GM23338 (cell line): ENCODE measurements around the gene NTM. TPM values are rescaled to one million over a fixed set of nuclear protein-coding genes. Genes with fewer than 3 reads are reported as not detected.

Experiments used
- ATAC-seq: fragments of 200-7000 bp; cut with Tn5 transposase; 3 replicates; pipeline ENCODE4 v1.9.1; 2020
- DNase-seq: peaks from one replicate; pipeline ENCODE4 v3.0.0-alpha.2; 2015; ENCODE audit warnings: low spot score
- H2AFZ ChIP-seq: fragments of 200-600 bp; sonication (generic); 2 replicates; pipeline ENCODE4 v1.8.0; 2016; ENCODE audit warnings: antibody characterized with exemption, mild to moderate bottlenecking, moderate library complexity
- H3F3A ChIP-seq: fragments of 200-600 bp; sonication (generic); replicated peaks from 2 replicates; pipeline ENCODE4 v1.8.0; 2017; ENCODE audit warnings: antibody characterized with exemption, mixed run types, low read depth
- H3K27ac ChIP-seq: fragments of 200-600 bp; sonication (generic); 2 replicates; pipeline ENCODE4 v1.6.1; 2016; ENCODE audit warnings: low read depth
- H3K27me3 ChIP-seq: fragments of 200-600 bp; sonication (generic); 2 replicates; pipeline ENCODE4 v1.8.0; 2016; ENCODE audit warnings: mild to moderate bottlenecking, mixed run types, moderate library complexity; ENCODE audit not compliant: insufficient read depth
- H3K36me3 ChIP-seq: fragments of 200-600 bp; sonication (generic); 2 replicates; pipeline ENCODE4 v1.8.0; 2016; ENCODE audit warnings: mild to moderate bottlenecking; ENCODE audit not compliant: insufficient read depth
- H3K4me1 ChIP-seq: fragments of 200-600 bp; sonication (generic); 2 replicates; pipeline ENCODE4 v1.8.0; 2016; ENCODE audit warnings: mild to moderate bottlenecking, moderate library complexity; ENCODE audit not compliant: insufficient read depth
- H3K4me2 ChIP-seq: fragments of 200-600 bp; sonication (generic); 2 replicates; pipeline ENCODE4 v1.7.1; 2017; ENCODE audit warnings: mixed run types
- H3K4me3 ChIP-seq: fragments of 200-600 bp; sonication (generic); 2 replicates; pipeline ENCODE4 v1.6.1; 2016; ENCODE audit warnings: mixed run types
- H3K79me2 ChIP-seq: fragments of 200-600 bp; sonication (generic); replicated peaks from 2 replicates; pipeline ENCODE4 v1.8.0; 2017; ENCODE audit warnings: mild to moderate bottlenecking; ENCODE audit not compliant: insufficient read depth
- H3K9me2 ChIP-seq: fragments of 200-600 bp; sonication (generic); 2 replicates; pipeline ENCODE4 v1.8.0; 2017; ENCODE audit not compliant: insufficient read depth
- H4K20me1 ChIP-seq: fragments of 200-600 bp; sonication (generic); replicated peaks from 2 replicates; pipeline ENCODE4 v1.8.0; 2017; ENCODE audit warnings: mild to moderate bottlenecking; ENCODE audit not compliant: insufficient read depth
- H3K27ac Mint-ChIP-seq: 2 replicates; pipeline ENCODE4 v1.8.0; 2020; ENCODE audit warnings: inconsistent platforms, mild to moderate bottlenecking, moderate library complexity, mixed read lengths
- H3K27me3 Mint-ChIP-seq: 3 replicates; pipeline ENCODE4 v1.8.0; 2022; ENCODE audit warnings: low read depth, mild to moderate bottlenecking, moderate library complexity, mixed read lengths, inconsistent platforms; ENCODE audit not compliant: insufficient read depth, poor library complexity
- H3K36me3 Mint-ChIP-seq: 3 replicates; pipeline ENCODE4 v1.8.0; 2021; ENCODE audit warnings: low read depth, mild to moderate bottlenecking, inconsistent platforms, moderate library complexity, mixed read lengths
- H3K4me1 Mint-ChIP-seq: 3 replicates; pipeline ENCODE4 v1.8.0; 2020; ENCODE audit warnings: mild to moderate bottlenecking, inconsistent platforms, mixed read lengths
- H3K4me3 Mint-ChIP-seq: 3 replicates; pipeline ENCODE4 v1.8.0; 2021; ENCODE audit warnings: moderate library complexity, mild to moderate bottlenecking, inconsistent platforms, mixed read lengths
- H3K9me3 Mint-ChIP-seq: 3 replicates; pipeline ENCODE4 v1.8.0; 2020; ENCODE audit warnings: moderate library complexity, mild to moderate bottlenecking, inconsistent platforms, mixed read lengths
- CREB1 ChIP-seq: fragments of 250-450 bp; sonication (Bioruptor Pico); IDR thresholded peaks from 2 replicates; pipeline ENCODE4 v1.5.0; 2020; ENCODE audit warnings: low read depth, mild to moderate bottlenecking, moderate library complexity
- CTCF ChIP-seq, 2 experiments: fragments of 200-600 bp in 1 of 2; sonication (generic) in 1 of 2; conservative IDR thresholded peaks; 2 replicates each; pipeline versions ENCODE4 v1.5.1 to v1.6.1; 2016 to 2017; ENCODE audit warnings: antibody characterized with exemption in 2 of 2, low read depth in 2 of 2, mild to moderate bottlenecking in 2 of 2, moderate library complexity in 1 of 2
- ETS1 ChIP-seq: IDR thresholded peaks from 2 replicates; pipeline ENCODE4 v1.6.1; 2016; ENCODE audit warnings: antibody characterized with exemption
- EZH2 ChIP-seq: fragments of 200-600 bp; sonication (generic); IDR thresholded peaks from one replicate; pipeline ENCODE4 v1.8.0; 2017; ENCODE audit warnings: antibody characterized with exemption, mild to moderate bottlenecking, low read depth; ENCODE audit not compliant: unreplicated experiment
- EZH2phosphoT487 ChIP-seq: fragments of 200-600 bp; sonication (generic); IDR thresholded peaks from one replicate; pipeline ENCODE4 v1.8.1; 2018; ENCODE audit warnings: antibody characterized with exemption; ENCODE audit not compliant: unreplicated experiment
- JUNB ChIP-seq: IDR thresholded peaks from one replicate; pipeline ENCODE4 v1.6.1; 2016; ENCODE audit warnings: antibody characterized with exemption; ENCODE audit not compliant: unreplicated experiment
- NANOG ChIP-seq: IDR thresholded peaks from 2 replicates; pipeline ENCODE4 v1.6.1; 2016; ENCODE audit warnings: antibody characterized with exemption, borderline replicate concordance
- POLR2AphosphoS5 ChIP-seq: IDR thresholded peaks from 2 replicates; pipeline ENCODE4 v1.6.1; 2016; ENCODE audit warnings: antibody characterized with exemption, low read depth
- STAT1 ChIP-seq: IDR thresholded peaks from one replicate; pipeline ENCODE4 v1.6.1; 2016; ENCODE audit warnings: antibody characterized with exemption; ENCODE audit not compliant: unreplicated experiment
- ZNF114 ChIP-seq: fragments of 250-450 bp; sonication (Bioruptor Pico); IDR thresholded peaks from 2 replicates; pipeline ENCODE4 v1.5.0; 2020; ENCODE audit warnings: mild to moderate bottlenecking, moderate library complexity
- ZNF331 ChIP-seq: fragments of 250-450 bp; sonication (Bioruptor Pico); IDR thresholded peaks from 2 replicates; pipeline ENCODE4 v1.5.0; 2020; ENCODE audit warnings: low read depth, mild to moderate bottlenecking, moderate library complexity
- ZNF462 ChIP-seq: fragments of 250-450 bp; sonication (Bioruptor Pico); IDR thresholded peaks from 2 replicates; pipeline ENCODE4 v1.5.0; 2020; ENCODE audit warnings: mild to moderate bottlenecking, moderate library complexity
- polyA plus RNA-seq: library from polyadenylated mRNA; unstranded; fragments of >200 nt; fragmentation: Nextera tagmentation; extraction: Ambion mirVana; gene quantifications from 2 replicates; pipeline ENCODE4 v1.2.1, GENCODE V29; 2016
- total RNA-seq: library from RNA; depleted of rRNA; stranded (reverse); fragments of >200 nt; shearing (Covaris generic); gene quantifications from 2 replicates; pipeline ENCODE4 v1.2.3, GENCODE V29; 2014

NTM gene
- total and polyA plus RNA-seq, 2 experiments from 2014 or later = 10.6 to 14.6 TPM

DNA sequence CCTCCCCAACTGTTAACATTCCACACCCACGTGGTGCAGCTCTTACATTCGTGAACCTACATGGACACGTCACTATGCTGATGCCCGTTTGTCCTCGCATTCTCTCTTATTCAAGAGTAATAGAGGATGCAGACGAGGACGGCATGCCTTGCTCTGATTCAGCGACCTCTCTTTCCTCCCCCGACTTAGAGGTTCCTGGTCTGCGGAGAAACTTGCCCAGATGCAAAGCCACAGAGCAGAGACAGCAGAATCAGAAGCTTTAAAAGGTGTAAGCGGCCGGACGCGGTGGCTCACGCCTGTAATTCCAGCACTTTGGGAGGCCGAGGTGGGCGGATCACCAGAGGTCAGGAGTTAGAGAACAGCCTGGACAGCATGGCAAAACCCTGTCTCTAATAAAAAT is 288.0 kb downstream of the NTM start:
- no peaks in the 10 kb centered on the region for H4K20me1 ChIP-seq
- no peak overlapping the region for H3K4me3 ChIP-seq
- Mint-ChIP-seq H3K27me3 (peaks cover 5% of the 10 kb centered on the region), H3K27ac (no peak overlapping the region), H3K4me3 (no peak overlapping the region), H3K4me1 (peaks cover 91% of the 10 kb centered on the region), H3K36me3 (no peaks in the 10 kb centered on the region), H3K9me3 (no peaks in the 10 kb centered on the region; the same call in 2 of the 3 replicates)
- H3K27ac ChIP-seq = no peak overlapping the region
- no peak overlapping the region for H3K4me2 ChIP-seq
- H3K9me2 ChIP-seq = no peaks in the 10 kb centered on the region
- DNase-seq = no peak
- H3K27me3 ChIP-seq = no peaks in the 10 kb centered on the region
- TF ChIP-seq POLR2AphosphoS5 = no peak
- no peak for TF ChIP-seq ZNF114
- TF ChIP-seq ZNF331 (CRISPR knock-in tag) = no peak
- TF ChIP-seq STAT1 = no peak
- no peaks in the 10 kb centered on the region; the same call in 1 of the 2 replicates for H3K36me3 ChIP-seq
- H2AFZ ChIP-seq = no peak overlapping the region
- no peaks in the 10 kb centered on the region for H3K79me2 ChIP-seq
- H3K4me1 ChIP-seq = peaks cover 63% of the 10 kb centered on the region
- no peak for ATAC-seq
- H3F3A ChIP-seq = no peaks in the 10 kb centered on the region

DNA sequence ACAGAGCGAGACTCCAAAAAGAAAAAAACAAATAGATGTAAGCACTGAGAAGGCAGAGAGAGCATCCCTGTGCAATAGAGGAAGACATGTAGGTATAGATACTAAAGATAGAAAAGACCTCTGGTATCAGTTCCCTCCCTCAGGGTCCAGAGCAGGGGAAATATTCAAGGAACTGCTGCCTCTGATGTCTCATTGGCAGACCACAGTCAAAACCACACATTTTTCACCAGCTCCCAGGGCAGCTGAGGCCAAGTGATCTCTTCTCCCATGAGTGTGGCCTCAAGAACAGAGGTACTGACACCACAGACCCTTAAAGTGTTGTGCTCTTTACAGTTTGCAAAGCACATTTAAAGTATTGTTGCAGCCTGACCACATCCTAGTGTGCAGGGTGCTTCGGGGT is 288.5 kb downstream of the NTM start:
- TF ChIP-seq POLR2AphosphoS5 (no peak), JUNB (no peak), ZNF114 (no peak), EZH2 (no peak), ZNF462 (no peak), ETS1 (no peak), ZNF331 (CRISPR knock-in tag) (no peak), NANOG (no peak), CTCF (conservative IDR thresholded peaks at IDR 0.05; ENCODE audit: low read depth in 2 of 2) (no peak), EZH2phosphoT487 (no peak), CREB1 (CRISPR knock-in tag) (no peak)
- Mint-ChIP-seq H3K9me3 (no peaks in the 10 kb centered on the region; the same call in 2 of the 3 replicates), H3K4me1 (peaks cover 88% of the 10 kb centered on the region), H3K4me3 (no peak overlapping the region), H3K27me3 (peaks cover 3% of the 10 kb centered on the region), H3K27ac (no peak overlapping the region), H3K36me3 (no peaks in the 10 kb centered on the region)
- no peak overlapping the region for H3K4me2 ChIP-seq
- no peaks in the 10 kb centered on the region for H3F3A ChIP-seq
- no peaks in the 10 kb centered on the region for H3K9me2 ChIP-seq
- no peaks in the 10 kb centered on the region for H4K20me1 ChIP-seq
- no peaks in the 10 kb centered on the region; the same call in 1 of the 2 replicates for H3K36me3 ChIP-seq
- H3K4me1 ChIP-seq = peaks cover 58% of the 10 kb centered on the region
- H3K27me3 ChIP-seq = no peaks in the 10 kb centered on the region
- H2AFZ ChIP-seq = no peak overlapping the region
- no peak overlapping the region for H3K27ac ChIP-seq
- no peak overlapping the region for H3K4me3 ChIP-seq
- H3K79me2 ChIP-seq = no peaks in the 10 kb centered on the region
- ATAC-seq = no peak
- DNase-seq = no peak
